NCI-H524 treated with DMSO at 0.1 percent for 48 hours (cell line): ENCODE data around the gene EYA2.

ENCODE experiments used
- DNase-seq: peaks from one replicate; lab custom pipeline; 2025; lab: John Stamatoyannopoulos, UW

The EYA2 gene

DNA sequence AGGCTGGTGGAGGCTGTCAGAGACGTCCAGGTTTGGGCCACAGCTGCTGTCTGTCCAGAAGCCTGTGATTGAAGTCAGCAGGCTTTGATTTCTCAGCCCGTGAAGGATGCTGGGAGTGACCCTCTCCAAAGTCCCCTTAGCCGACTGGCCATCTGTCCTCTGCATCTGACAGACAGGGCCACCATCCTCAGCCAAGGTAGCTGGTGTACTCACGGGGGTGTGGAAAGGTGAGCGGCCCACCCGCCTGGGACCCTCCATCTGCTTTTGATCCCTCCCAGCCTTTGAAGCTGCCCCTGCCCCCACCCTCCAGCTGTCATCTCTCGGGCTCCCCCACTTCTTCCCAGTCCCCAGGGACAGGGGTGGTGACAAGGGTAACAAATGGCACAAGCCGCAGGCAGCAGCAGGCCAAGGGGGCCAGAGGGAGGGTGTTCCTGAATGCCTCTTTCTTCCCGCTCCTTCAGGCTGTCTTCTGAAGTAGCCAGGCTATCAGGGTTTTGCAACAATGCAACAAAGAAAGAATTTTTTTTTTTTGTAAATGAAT, 84.4 kb downstream of the EYA2 start:
- DNase-seq = peak; percentile 98

DNA sequence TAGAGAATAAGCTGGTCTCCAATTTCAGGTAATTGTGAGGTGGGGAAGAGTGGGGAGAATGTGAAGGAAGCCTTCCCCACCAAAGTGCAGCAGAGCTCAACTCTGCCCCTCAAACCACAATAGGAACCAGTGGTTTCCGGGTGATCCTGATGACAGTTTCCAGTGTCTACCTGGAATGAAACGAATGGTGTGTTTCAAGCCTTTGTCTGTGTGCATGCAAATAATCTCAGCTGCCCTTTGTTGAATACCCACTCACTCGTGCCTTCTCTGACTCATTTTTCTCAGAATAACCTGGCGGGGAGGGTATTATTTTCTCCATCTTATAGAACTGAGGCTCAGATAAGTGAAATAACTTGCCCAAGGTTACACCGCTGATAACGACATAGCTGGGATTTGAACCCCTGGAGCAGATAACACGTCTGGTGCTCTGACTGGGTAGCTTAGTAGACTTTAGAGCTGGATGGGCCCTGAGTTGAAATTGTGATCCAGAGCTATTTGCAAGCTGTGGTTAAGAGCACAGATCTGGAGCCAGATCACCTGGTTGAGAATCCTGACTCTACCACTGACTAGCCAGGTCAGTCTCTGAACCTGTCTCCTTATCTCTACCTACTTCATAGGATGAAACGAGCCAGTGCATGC, 85.1 kb downstream of the EYA2 start:
- no peak for DNase-seq

- no peak for DNase-seq
These were observed 86.5 kb downstream of the EYA2 start for GRCh38 chr20:46981184-46981583.

- DNase-seq = no peak
These were observed 88.8 kb downstream of the EYA2 start for GRCh38 chr20:46983466-46983865.

DNA sequence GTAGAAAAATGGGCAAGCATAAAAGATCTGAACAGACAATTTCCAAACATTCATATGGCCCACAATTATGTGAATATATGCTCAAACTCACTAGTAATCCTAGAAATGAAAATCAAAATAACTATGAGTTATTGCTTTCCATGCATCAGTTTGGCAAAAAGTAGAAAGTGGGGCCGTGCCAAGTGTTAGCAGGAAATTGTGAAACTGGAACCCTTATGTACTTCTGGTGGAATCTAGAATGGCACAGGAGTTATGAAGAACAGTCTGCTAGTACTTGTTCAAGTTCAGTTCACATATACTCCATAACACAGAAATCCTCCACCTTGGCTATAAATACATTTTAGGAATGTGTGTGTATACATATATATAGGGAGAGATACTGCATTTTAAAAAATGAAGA, 89.8 kb downstream of the EYA2 start:
- no peak for DNase-seq

- DNase-seq = no peak
These were observed 90.6 kb downstream of the EYA2 start for GRCh38 chr20:46985250-46985649.

DNA sequence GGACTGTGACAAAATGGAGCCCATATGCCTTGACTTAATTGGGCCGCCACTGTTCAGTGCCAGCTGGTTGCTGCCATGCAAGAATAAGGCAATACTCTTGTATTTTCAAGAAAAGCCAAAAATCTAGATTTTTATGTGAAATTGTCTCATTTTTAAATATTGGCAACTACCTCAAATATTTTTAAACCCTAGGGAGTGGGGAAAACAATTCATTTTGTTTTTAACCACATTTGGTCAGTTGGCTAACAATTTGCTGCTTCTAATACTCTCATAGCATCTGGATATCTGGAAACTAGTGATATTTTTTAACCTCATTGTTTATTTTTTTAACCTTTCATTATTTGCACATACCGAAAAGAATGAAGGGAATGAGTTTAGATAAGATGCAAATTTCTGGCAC, 91.0 kb downstream of the EYA2 start:
- DNase-seq = no peak

DNA sequence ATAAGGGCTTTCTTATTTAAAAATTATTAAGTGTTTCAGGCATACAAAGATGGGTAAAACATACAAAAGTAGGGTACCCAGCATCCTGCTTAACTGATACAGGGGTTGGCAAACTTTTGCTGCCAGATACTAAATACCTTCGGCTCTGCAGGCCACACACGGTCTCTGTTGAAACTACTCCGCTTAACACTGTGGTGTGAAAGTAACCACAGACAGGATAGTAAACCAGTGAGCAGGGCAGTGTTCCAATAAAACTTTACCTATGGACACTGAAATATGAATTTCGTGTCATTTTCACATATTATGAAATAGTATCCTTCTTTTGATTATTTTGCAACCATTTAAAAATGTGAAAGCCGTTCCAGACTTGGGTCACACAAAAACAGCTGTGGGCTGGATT, 92.4 kb downstream of the EYA2 start:
- DNase-seq = no peak

DNA sequence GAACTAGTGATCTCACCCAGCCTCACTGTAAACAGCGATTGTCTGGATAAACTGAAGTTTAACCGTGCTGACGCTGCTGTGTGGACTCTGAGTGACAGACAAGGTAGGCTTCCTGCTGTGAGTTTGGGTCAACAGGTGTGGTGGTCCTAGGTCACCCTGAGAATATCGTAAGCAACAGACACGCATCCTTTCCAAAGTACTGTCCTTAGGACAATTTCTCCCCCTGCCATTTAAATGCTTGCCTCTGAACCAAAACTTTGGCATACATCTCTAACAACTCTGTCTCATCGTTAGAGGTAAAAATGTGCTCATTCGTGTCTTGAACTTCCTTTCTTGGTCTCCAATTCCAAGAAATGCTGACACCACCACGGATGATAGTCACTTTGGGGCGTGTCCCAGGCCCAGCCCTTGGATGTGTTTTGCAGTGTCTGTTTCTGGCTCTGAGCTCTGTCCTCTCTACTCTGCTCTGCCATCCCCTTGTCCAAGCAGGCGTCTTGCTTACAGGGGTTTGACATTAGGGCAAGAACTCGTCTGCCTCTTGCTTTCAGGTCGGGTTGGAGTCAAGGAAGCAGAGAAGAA, 95.5 kb downstream of the EYA2 start:
- DNase-seq = no peak

DNA sequence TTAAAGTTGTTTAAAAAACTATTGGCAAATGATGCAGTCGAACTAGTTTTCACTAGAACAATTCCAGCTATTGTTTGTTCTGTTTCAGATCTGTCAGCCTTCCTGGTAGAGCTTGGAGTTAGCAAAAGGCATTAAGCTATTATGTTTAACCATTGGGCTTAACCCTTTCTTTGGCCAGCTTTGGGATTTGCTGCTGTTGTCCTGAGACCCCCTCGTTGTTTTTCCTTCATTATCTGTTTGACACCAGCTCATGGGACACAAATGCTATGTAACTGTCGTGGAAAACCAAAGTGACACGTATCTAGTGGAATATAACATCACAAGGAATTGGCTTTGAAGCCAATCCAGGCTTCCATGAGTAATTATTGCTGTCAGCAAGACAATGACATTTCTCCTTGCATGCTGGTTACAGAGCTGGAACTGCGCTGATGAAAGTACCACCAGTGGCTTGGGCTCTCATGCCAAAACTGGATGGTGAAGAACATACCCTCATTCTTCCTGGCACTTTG, 96.0 kb downstream of the EYA2 start:
- DNase-seq = no peak

GRCh38 chr20:46991168-46991567, 96.5 kb downstream of the EYA2 start:
- no peak for DNase-seq

DNA sequence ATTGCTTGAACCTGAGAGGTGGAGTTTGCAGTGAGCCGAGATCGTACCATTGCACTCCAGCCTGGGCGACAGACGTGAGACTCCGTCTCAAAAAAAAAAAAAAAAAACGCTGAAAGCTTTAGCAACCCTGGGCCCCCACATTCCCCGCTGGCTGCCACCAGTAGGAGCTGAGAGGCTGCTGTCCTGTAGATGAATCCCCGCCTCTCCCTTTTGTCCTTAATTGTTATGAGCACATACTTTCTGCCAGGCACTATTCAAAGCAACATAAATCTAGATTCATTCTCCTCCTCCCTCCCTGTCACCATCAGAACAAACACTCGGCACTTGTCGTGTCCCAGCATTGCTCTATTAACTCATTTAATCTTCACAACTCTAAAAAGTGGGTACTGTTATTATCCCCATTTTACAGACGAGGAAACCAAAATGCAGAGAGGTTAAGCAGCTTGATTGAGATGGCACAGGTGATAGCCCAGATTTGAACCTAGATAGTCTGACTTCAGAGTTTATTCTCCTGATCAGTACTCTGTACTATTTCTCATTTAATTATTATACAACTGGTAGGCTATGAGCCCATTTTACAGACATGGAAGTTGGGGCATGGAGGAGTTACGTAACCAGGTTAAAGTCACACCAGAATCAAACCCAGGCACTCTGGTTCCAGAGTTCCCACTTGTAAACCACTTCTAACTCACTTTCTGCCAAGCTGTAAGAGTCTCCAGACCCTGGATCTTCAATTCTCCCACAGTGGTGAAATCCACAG, 97.4 kb downstream of the EYA2 start:
- DNase-seq = no peak

GRCh38 chr20:46992640-46993035, 98.0 kb downstream of the EYA2 start:
- no peak for DNase-seq

- no peak for DNase-seq
These were observed 98.9 kb downstream of the EYA2 start for GRCh38 chr20:46993465-46994095.

DNA sequence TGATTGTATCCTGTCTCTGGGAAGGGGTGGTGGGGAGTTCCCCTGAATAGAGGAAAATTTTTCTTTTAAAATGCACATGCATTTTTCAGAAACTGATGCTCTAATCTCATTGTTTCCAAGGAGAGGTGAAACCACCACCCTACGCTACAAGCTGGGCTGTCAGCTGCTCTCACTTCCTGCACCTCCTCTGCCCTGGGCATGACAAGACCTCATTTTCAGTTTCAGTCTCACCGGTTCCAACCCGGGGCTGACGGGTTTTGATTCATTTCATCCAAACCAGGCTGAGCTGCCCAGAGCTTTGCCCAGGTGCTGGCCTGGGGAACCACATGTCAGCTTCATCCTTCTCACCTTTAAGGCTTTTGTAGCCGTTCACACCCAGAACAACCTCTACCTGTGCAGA, 99.7 kb downstream of the EYA2 start:
- no peak for DNase-seq

DNA sequence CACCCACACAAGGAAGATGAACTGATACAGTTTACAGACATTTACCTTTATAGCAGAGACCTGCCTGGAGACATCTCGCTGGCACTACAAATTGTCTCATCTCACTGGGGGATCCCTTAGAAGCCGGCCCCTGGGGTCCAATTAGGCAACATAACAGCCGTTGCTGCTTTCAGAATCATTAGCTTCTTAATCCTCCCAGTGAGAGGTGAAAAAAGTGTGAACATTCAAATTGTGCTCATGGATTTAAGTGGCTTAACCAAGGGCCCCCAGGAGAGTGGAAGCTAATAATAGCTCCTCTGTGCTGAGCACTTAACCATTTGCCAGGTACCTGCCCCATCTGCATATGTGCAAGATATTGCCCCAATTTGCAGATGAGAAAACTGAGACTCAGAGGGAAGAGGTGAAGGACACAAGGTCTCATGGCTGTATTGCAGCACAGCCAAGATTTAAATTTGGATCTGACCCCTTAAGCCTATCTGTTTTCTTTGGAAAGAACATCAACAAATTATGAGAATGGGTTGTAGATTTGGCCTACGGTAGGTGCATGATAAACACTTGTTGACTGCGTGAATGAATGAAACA, 101.0 kb downstream of the EYA2 start:
- peak; percentile 96 for DNase-seq

DNA sequence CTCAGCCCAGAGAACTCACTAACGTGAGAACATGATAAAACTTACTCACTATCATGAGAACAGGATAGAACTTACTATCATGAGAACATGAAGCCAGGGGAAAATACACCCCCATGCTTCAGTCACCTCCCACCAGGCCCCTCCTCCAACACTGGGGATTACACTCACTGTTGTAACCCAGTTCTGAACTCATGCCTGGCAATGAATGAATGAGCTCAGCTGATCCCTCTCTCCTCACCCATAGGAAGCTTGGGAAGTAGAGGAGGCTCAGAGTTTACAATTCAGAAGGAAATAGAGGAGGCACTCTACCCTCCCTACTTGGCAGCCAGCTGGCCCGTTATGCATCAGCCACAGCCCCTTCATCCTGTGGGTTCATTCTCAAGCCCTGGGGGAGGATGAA, 102.5 kb downstream of the EYA2 start:
- no peak for DNase-seq

GRCh38 chr20:46998477-46999240, 104.0 kb downstream of the EYA2 start:
- no peak for DNase-seq

GRCh38 chr20:46999801-47000465, 105.3 kb downstream of the EYA2 start:
- DNase-seq = peak; percentile 99

DNA sequence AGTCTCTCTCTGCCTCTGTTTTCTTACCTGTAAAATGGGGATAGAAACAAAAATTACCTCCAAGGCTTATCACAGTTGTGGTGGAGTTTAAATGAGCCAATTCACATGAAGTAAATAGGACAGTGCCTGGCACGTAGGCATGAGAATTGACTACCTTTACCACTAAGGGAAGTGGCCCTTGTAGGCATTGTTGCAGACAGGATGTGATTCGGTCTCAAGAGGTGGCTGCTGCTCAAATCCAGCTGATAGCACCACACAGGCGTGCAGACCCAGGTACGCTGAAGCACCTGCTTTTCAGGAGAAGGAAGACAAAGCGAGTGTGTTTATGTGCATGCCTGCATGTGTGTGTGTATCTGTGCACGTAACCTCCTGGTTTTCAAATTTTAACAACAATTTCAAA, 108.6 kb downstream of the EYA2 start:
- no peak for DNase-seq

DNA sequence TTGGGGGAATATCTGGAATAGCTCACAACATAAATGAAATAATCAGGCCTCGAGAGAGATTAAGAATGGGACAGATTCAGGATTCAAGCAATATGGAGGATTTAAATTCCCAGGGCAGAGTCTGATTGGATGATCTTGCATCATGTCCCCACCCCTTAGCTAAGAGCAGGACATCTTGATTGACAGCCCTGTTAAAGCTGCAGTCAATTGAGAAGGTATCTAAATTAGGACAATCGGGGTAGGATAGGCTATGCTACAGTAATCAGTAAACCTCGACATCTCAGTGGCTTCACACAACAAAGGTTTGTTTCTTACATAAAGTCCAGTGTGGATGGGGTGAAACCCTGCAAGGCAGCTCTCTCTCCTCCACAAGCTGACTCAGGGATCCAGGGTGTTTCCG, 109.5 kb downstream of the EYA2 start:
- no peak for DNase-seq
